K562 (cell line): ENCODE data around the gene DCN. TPM values are rescaled to one million over a fixed set of nuclear protein-coding genes. Genes with fewer than 3 reads are reported as not detected.

Experiments
- ATAC-seq: fragments of 200-7000 bp; cut with Tn5 transposase; 3 replicates; pipeline ENCODE4 v1.9.1; 2020; ENCODE audit warnings: moderate library complexity
- BruUV-seq: library from RNA; stranded (reverse); fragments of 400-500 nt; replicated peaks from 2 replicates; lab custom pipeline; 2021; lab: Mats Ljungman, UMichigan
- CTCF ChIA-PET: fragments of 300-600 bp; formaldehyde crosslinking; extraction: SDS; loops from one replicate; lab custom pipeline; 2021; ENCODE audit warnings: low intra/inter-chr PET ratio; lab: Yijun Ruan, JAX
- POLR2A ChIA-PET: fragments of 300-600, 350-650 bp; sonication (Branson Sonifier 250); formaldehyde crosslinking; extraction: SDS; loops from one replicate; lab custom pipeline; 2021; ENCODE audit warnings: antibody characterized with exemption, inconsistent platforms; lab: Yijun Ruan, JAX
- DNase-seq, 4 experiments: peaks; one replicate each; pipeline versions ENCODE4 v3.0.0 to v3.0.0-alpha.2; 2011 to 2018; ENCODE audit warnings: low spot score in 3 of 4, mixed read lengths in 3 of 4; ENCODE audit errors: extremely low read depth in 1 of 4
- FAIRE-seq: peaks from 2 replicates; lab custom pipeline; 2011; peaks lifted over from hg19 to GRCh38; lab: Jason Lieb, UNC
- H2AFZ ChIP-seq: 2 replicates; pipeline ENCODE4 v1.6.0; 2011; ENCODE audit warnings: low read depth, low read length, control low read depth, inconsistent platforms
- H3K27ac ChIP-seq: fragments of 200-600 bp; 3 replicates; pipeline ENCODE4 v1.8.0; 2011; ENCODE audit warnings: low read depth, mild to moderate bottlenecking, control low read depth, inconsistent platforms, low read length, moderate library complexity, mixed read lengths; ENCODE audit errors: extremely low read depth
- H3K27me3 ChIP-seq, 2 experiments: fragments of 300-600 bp in 1 of 2; 2 replicates in 1 of 2; 3 replicates in 1 of 2; pipeline versions ENCODE4 v1.6.0 to v1.8.0; 2011; ENCODE audit warnings: inconsistent platforms in 2 of 2, low read length in 2 of 2, mild to moderate bottlenecking in 1 of 2, mixed read lengths in 1 of 2, moderate library complexity in 1 of 2; ENCODE audit not compliant: control insufficient read depth in 2 of 2, insufficient read depth in 2 of 2
- H3K36me3 ChIP-seq: fragments of 300-600 bp; 3 replicates; pipeline ENCODE4 v1.8.0; 2011; ENCODE audit warnings: mild to moderate bottlenecking, low read length, inconsistent platforms; ENCODE audit not compliant: control insufficient read depth, insufficient read depth
- H3K4me1 ChIP-seq, 2 experiments: fragments of 200-600 bp in 1 of 2; replicated peaks in 1 of 2; 2 replicates in 1 of 2; 3 replicates in 1 of 2; pipeline versions ENCODE4 v1.5.1 to v1.8.0; 2011; ENCODE audit warnings: inconsistent platforms in 2 of 2, low read length in 2 of 2, mild to moderate bottlenecking in 1 of 2, mixed read lengths in 1 of 2, moderate library complexity in 1 of 2; ENCODE audit not compliant: control insufficient read depth in 2 of 2, insufficient read depth in 2 of 2
- H3K4me2 ChIP-seq: 2 replicates; pipeline ENCODE4 v1.6.1; 2011; ENCODE audit warnings: low read length, control low read depth, inconsistent platforms, mixed read lengths; ENCODE audit not compliant: insufficient read depth
- H3K4me3 ChIP-seq: fragments of 200-600 bp; sonication (generic), shearing (Covaris generic); 2 replicates; pipeline ENCODE4 v1.5.1; 2016; ENCODE audit warnings: control low read depth, inconsistent platforms
- H3K79me2 ChIP-seq: fragments of 200-600 bp; 3 replicates; pipeline ENCODE4 v1.8.0; 2011; ENCODE audit warnings: low read length, inconsistent platforms; ENCODE audit not compliant: control insufficient read depth, insufficient read depth
- H3K9ac ChIP-seq, 2 experiments: 2 replicates each; pipeline versions ENCODE4 v1.6.0 to v1.6.1; 2011; ENCODE audit warnings: low read depth in 2 of 2, low read length in 2 of 2, control low read depth in 1 of 2, inconsistent platforms in 1 of 2, mild to moderate bottlenecking in 1 of 2, mixed read lengths in 1 of 2; ENCODE audit not compliant: insufficient read depth in 1 of 2
- H3K9me1 ChIP-seq: one replicate; pipeline ENCODE4 v1.6.0; 2011; ENCODE audit warnings: inconsistent platforms, mild to moderate bottlenecking, low read length, moderate library complexity; ENCODE audit not compliant: control insufficient read depth, insufficient read depth
- H3K9me3 ChIP-seq: replicated peaks from 2 replicates; pipeline ENCODE4 v1.5.1; 2011; ENCODE audit warnings: low read depth, low read length, inconsistent platforms; ENCODE audit not compliant: control insufficient read depth, insufficient read depth
- H4K20me1 ChIP-seq: replicated peaks from 2 replicates; pipeline ENCODE4 v1.6.1; 2011; ENCODE audit warnings: low read length, inconsistent platforms, mixed read lengths; ENCODE audit not compliant: control insufficient read depth, insufficient read depth
- DACH1 ChIP-seq: fragments of 450-650 bp; IDR thresholded peaks from 2 replicates; pipeline ENCODE4 v1.6.1; 2018; ENCODE audit not compliant: partially characterized antibody
- DNMT1 ChIP-seq: fragments of 450-650 bp; IDR thresholded peaks from 2 replicates; pipeline ENCODE4 v1.6.1; 2016; ENCODE audit warnings: antibody characterized with exemption, mild to moderate bottlenecking
- EP400 ChIP-seq: fragments of 450-650 bp; IDR thresholded peaks from 2 replicates; pipeline ENCODE4 v1.6.1; 2017; ENCODE audit warnings: antibody characterized with exemption, mild to moderate bottlenecking, moderate library complexity
- HEY1 ChIP-seq: fragments of 250-450 bp; sonication (Bioruptor Pico); IDR thresholded peaks from 2 replicates; pipeline ENCODE4 v1.5.0; 2020; ENCODE audit warnings: mild to moderate bottlenecking, moderate library complexity, borderline replicate concordance
- HIVEP1 ChIP-seq: fragments of 250-450 bp; sonication (Bioruptor Pico); IDR thresholded peaks from 2 replicates; pipeline ENCODE4 v1.4.0; 2020; ENCODE audit warnings: mild to moderate bottlenecking
- HNRNPL ChIP-seq: fragments of 200-400 bp; formaldehyde crosslinking; IDR thresholded peaks from 2 replicates; pipeline ENCODE4 v1.6.1; 2017; ENCODE audit warnings: low read depth, mild to moderate bottlenecking, low read length
- JUNB ChIP-seq: fragments of 450-650 bp; formaldehyde crosslinking; conservative IDR thresholded peaks from 2 replicates; pipeline ENCODE4 v1.4.0; 2020; ENCODE audit warnings: mild to moderate bottlenecking
- KAT7 ChIP-seq: sonication (generic); formaldehyde crosslinking; IDR thresholded peaks from 2 replicates; pipeline ENCODE4 v1.8.0; 2022; ENCODE audit warnings: missing genetic modification reagents, mild to moderate bottlenecking, borderline replicate concordance
- KHSRP ChIP-seq: fragments of 450-650 bp; IDR thresholded peaks from 2 replicates; pipeline ENCODE4 v1.6.1; 2017
- KLF13 ChIP-seq: fragments of 450-650 bp; IDR thresholded peaks from 2 replicates; pipeline ENCODE4 v1.6.1; 2016; ENCODE audit warnings: missing genetic modification characterization, low read depth, mild to moderate bottlenecking, missing compliant biosample characterization, moderate library complexity, borderline replicate concordance
- NCOR1 ChIP-seq: fragments of 450-650 bp; IDR thresholded peaks from 2 replicates; pipeline ENCODE4 v1.6.1; 2016; ENCODE audit warnings: mild to moderate bottlenecking, moderate library complexity
- NFIC ChIP-seq: fragments of 450-650 bp; IDR thresholded peaks from 2 replicates; pipeline ENCODE4 v1.6.1; 2017; ENCODE audit warnings: mild to moderate bottlenecking, inconsistent platforms
- PML ChIP-seq: IDR thresholded peaks from 2 replicates; pipeline ENCODE4 v1.6.1; 2012; ENCODE audit warnings: low read length, inconsistent platforms
- SAFB ChIP-seq: fragments of 200-400 bp; formaldehyde crosslinking; IDR thresholded peaks from 2 replicates; pipeline ENCODE4 v1.6.1; 2017; ENCODE audit warnings: low read depth, low read length, borderline replicate concordance
- YBX1 ChIP-seq: fragments of 450-650 bp; IDR thresholded peaks from 2 replicates; pipeline ENCODE4 v1.7.1; 2016; ENCODE audit warnings: mild to moderate bottlenecking
- ZNF551 ChIP-seq: fragments of 250-450 bp; sonication (Bioruptor Pico); IDR thresholded peaks from 2 replicates; pipeline ENCODE4 v1.5.0; 2021; ENCODE audit warnings: mild to moderate bottlenecking, moderate library complexity
- WGBS: fragments of 100-300 bp; shearing (Covaris generic); methylation state at CpG from one replicate; pipeline ENCODE4 v1.1.6; 2016; ENCODE audit warnings: low coverage, mixed read lengths; ENCODE audit not compliant: insufficient coverage; ENCODE audit errors: missing lambda C conversion rate; 5-methylcytosine and 5-hydroxymethylcytosine counted together
- in situ Hi-C: fragments of 300-500 bp; cut with MboI; formaldehyde crosslinking; loops from 4 replicates; pipeline ENCODE4 v1.15.0; 2018; ENCODE audit warnings: inconsistent platforms, mixed read lengths
- intact Hi-C: fragments of 100-400 bp; cut with micrococcal nuclease; formaldehyde crosslinking; loops from 2 replicates; pipeline ENCODE4 v1.14.2; 2022
- polyA plus RNA-seq, 8 experiments: library from polyadenylated mRNA; depleted of rRNA in 4 of 8; stranded (reverse) in 5 of 8; unstranded in 3 of 8; fragments of >200 nt; fragmentation: Nextera tagmentation in 2 of 8; fragmentation: Illumina TruSeq in 1 of 8; extraction: Ambion mirVana in 2 of 8; extraction: Trizol in 1 of 8; gene quantifications; 2 replicates each; pipeline versions ENCODE4 v1.2.1 to v1.2.3, GENCODE V29; 2011 to 2014; ENCODE audit warnings: inconsistent platforms in 1 of 8, missing spikeins in 1 of 8
- total RNA-seq, 7 experiments: library from RNA; depleted of rRNA in 6 of 7; stranded (reverse); fragments of >200 nt in 6 of 7; fragmentation: Illumina TruSeq in 2 of 7; extraction: Trizol in 2 of 7; gene quantifications; 2 replicates each; pipeline versions ENCODE4 v1.2.1 to v1.2.3, GENCODE V29; 2011 to 2021; ENCODE audit warnings: low replicate concordance in 1 of 7
- TF ChIP-seq, protein P1 (sequence below): fragments of 450-650 bp; formaldehyde crosslinking; conservative IDR thresholded peaks from 2 replicates; pipeline ENCODE4 v1.4.0; 2022; ENCODE audit warnings: mild to moderate bottlenecking, missing genetic modification characterization

Gene DCN
- total and polyA plus RNA-seq, 9 of the 15 experiments (the other 6 are each of a cell fraction or from before 2014, with no cell fraction given) = 0.08 to 2.4 (median 0.31) TPM; not detected in 1

DNA sequence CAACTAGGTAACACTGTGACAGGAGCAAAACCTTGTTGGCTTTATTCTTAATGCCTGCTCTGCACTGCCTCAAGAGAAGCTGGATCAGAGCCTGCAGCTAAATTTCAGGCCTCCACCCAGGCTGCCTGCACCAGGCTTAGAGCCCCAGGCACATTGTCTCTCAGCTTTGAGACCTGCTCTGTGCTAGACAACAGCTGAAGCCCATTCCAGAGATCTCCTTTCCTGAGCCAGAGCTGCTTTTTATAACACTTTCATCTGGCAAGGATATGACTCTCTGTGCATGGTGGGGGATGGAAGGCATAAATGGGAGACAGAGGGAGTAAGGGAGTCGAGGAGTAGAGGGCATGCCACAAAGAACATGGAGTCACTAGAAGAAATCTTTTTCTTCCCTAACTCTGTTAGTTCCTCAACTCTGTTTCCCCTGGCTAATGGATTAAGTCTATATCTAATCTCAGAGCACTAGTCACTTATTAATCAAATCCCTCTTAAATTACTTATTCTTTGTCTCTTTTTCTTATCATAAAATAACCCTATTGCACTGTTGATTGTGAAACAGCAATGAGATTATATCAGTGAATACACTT, 44.2 kb downstream of the DCN start (continued):
- no peak for TF ChIP-seq JUNB (CRISPR knock-in tag)
- TF ChIP-seq, all 486 proteins: peak for 0

DNA sequence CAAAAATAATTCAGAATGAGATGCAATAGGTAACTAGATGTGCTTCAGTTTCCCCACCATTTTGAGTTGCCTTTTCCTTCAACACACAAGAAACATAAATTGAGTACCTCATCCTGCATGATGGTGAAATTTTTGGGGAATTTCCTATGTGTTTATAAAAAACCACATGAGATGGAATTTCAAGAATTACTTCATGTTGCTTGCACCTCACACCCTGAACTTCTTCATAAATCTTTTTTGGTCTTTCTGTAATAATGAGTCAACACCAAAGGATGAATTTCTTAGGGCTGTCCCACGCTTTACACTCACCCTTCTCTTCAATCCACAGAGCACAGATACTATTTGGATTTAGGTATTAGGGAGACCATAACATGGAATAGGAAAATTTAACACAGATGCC, 48.7 kb downstream of the DCN start:
- intact Hi-C loops = no loop called here
- Histone ChIP-seq H3K36me3 (no peaks in the 10 kb centered on the region), H3K4me1 (no peaks in the 10 kb centered on the region), H3K9me1 (no peaks in the 10 kb centered on the region), H3K9ac (no peak overlapping the region), H3K9me3 (no peaks in the 10 kb centered on the region), H2AFZ (no peak overlapping the region)
- WGBS = 0% methylated on average over 1 of the region's 1 CpG
- CTCF ChIA-PET = no interaction called here
- DNase-seq = no peak
- ATAC-seq = no peak
- no peak for TF ChIP-seq HNRNPL
- TF ChIP-seq KLF13 (tag) = no peak
- no peak for TF ChIP-seq DNMT1
- no peak for TF ChIP-seq YBX1
- TF ChIP-seq HIVEP1 (CRISPR knock-in tag) = no peak
- TF ChIP-seq HEY1 (CRISPR knock-in tag) = no peak
- no peak for TF ChIP-seq DACH1
- TF ChIP-seq ZNF551 (CRISPR knock-in tag) = no peak
- no peak for TF ChIP-seq EP400
- no peak for TF ChIP-seq NFIC
- TF ChIP-seq NCOR1 = no peak
- no peak for TF ChIP-seq SAFB
- TF ChIP-seq, protein P1, sequence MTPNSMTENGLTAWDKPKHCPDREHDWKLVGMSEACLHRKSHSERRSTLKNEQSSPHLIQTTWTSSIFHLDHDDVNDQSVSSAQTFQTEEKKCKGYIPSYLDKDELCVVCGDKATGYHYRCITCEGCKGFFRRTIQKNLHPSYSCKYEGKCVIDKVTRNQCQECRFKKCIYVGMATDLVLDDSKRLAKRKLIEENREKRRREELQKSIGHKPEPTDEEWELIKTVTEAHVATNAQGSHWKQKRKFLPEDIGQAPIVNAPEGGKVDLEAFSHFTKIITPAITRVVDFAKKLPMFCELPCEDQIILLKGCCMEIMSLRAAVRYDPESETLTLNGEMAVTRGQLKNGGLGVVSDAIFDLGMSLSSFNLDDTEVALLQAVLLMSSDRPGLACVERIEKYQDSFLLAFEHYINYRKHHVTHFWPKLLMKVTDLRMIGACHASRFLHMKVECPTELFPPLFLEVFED (CRISPR knock-in tag) = no peak
- TF ChIP-seq PML = no peak
- TF ChIP-seq KHSRP = no peak
- no peak for TF ChIP-seq KAT7 (CRISPR knock-in tag)
- TF ChIP-seq, all 486 proteins: peak for 0
- H3K79me2 ChIP-seq = no peaks in the 10 kb centered on the region
- no peak overlapping the region for H3K4me3 ChIP-seq
- BruUV-seq = no TSS peak
- no peak for FAIRE-seq
- in situ Hi-C loops = no loop called here
- H3K4me2 ChIP-seq = no peak overlapping the region
- H3K27ac ChIP-seq = no peak overlapping the region
- H3K27me3 ChIP-seq = no peaks in the 10 kb centered on the region
- H4K20me1 ChIP-seq = no peaks in the 10 kb centered on the region
- POLR2A ChIA-PET = no interaction called here
